D721Med (cell line): ENCODE measurements around the gene UPP2.

Source experiments
- DNase-seq: peaks from one replicate; pipeline ENCODE4 v3.0.0; 2011; ENCODE audit warnings: low spot score; ENCODE audit not compliant: insufficient read length
- FAIRE-seq: peaks from 2 replicates; lab custom pipeline; 2011; peaks lifted over from hg19 to GRCh38; lab: Jason Lieb, UNC
- CTCF ChIP-seq: IDR thresholded peaks from 2 replicates; pipeline ENCODE4 v1.5.1; 2012; ENCODE audit warnings: mild to moderate bottlenecking, control low read depth; ENCODE audit not compliant: insufficient read depth; ENCODE audit errors: missing control alignments

Gene UPP2

GRCh38 chr2:158181171-158181570 lies 79.5 kb downstream of the UPP2 start:
- TF ChIP-seq CTCF: no peak
- DNase-seq: no peak
- FAIRE-seq: no peak

- DNase-seq (no peak), FAIRE-seq (no peak)
- TF ChIP-seq CTCF: no peak
Measured at GRCh38 chr2:158182676-158183295, 81.1 kb downstream of the UPP2 start.

- TF ChIP-seq CTCF: no peak
- no peak for FAIRE-seq
Measured at GRCh38 chr2:158184001-158184400, 82.3 kb downstream of the UPP2 start.

GRCh38 chr2:158184556-158185343 lies 83.1 kb downstream of the UPP2 start:
- DNase-seq (no peak), FAIRE-seq (no peak)
- no peak for TF ChIP-seq CTCF

More at GRCh38 chr2:158184001-158184400, 82.3 kb downstream of the UPP2 start:
- DNase-seq: no peak
